GM19395 (cell line): ENCODE measurements around the gene CDH8.

Source experiments
- ATAC-seq: cut with Tn5 transposase; IDR thresholded peaks from one replicate; pipeline ENCODE4 v1.9.1; 2021; ENCODE audit warnings: mild to moderate bottlenecking, moderate library complexity; ENCODE audit not compliant: unreplicated experiment

Gene CDH8

GRCh38 chr16:62036101-62036801 is at the start of gene CDH8:
CDH8 (minus strand) TSS chr16:62036438; CDS start chr16:62021403, 15,035 bp downstream.
- no peak for ATAC-seq

GRCh38 chr16:62079236-62079635 is 43.0 kb upstream of the CDH8 start:
- ATAC-seq = no peak

GRCh38 chr16:62077998-62078397 is 41.8 kb upstream of the CDH8 start:
- no peak for ATAC-seq

- ATAC-seq = no peak
These were observed 40.6 kb upstream of the CDH8 start for GRCh38 chr16:62076886-62077285.

GRCh38 chr16:62068747-62069146 is 32.5 kb upstream of the CDH8 start:
- ATAC-seq = no peak

- no peak for ATAC-seq
These were observed 31.7 kb upstream of the CDH8 start for GRCh38 chr16:62067981-62068380.

- ATAC-seq = no peak
These were observed 30.9 kb upstream of the CDH8 start for GRCh38 chr16:62067182-62067581.

- ATAC-seq = no peak
These were observed 30.5 kb upstream of the CDH8 start for GRCh38 chr16:62066747-62067146.

GRCh38 chr16:62064173-62064572 is 27.9 kb upstream of the CDH8 start:
- no peak for ATAC-seq

- ATAC-seq = no peak
These were observed 23.9 kb upstream of the CDH8 start for GRCh38 chr16:62060089-62060488.

- no peak for ATAC-seq
These were observed 23.3 kb upstream of the CDH8 start for GRCh38 chr16:62059527-62059926.

GRCh38 chr16:62058412-62058811 is 22.2 kb upstream of the CDH8 start:
- no peak for ATAC-seq

GRCh38 chr16:62051942-62052341 is 15.7 kb upstream of the CDH8 start:
- ATAC-seq = no peak

- no peak for ATAC-seq
These were observed 14.6 kb upstream of the CDH8 start for GRCh38 chr16:62050793-62051192.

GRCh38 chr16:62046801-62047200 is 10.6 kb upstream of the CDH8 start:
- ATAC-seq = no peak

GRCh38 chr16:62041401-62041800 is 5.2 kb upstream of the CDH8 start:
- ATAC-seq = no peak

- no peak for ATAC-seq
These were observed 2.4 kb upstream of the CDH8 start for GRCh38 chr16:62038646-62039045.

- no peak for ATAC-seq
These were observed 2.0 kb upstream of the CDH8 start for GRCh38 chr16:62038225-62038624.

GRCh38 chr16:62036802-62037135 is 531 bp upstream of the CDH8 start:
- no peak for ATAC-seq

GRCh38 chr16:62035115-62036092 is 834 bp downstream of the CDH8 start:
- no peak for ATAC-seq

GRCh38 chr16:62034231-62035114 is 1.8 kb downstream of the CDH8 start:
- ATAC-seq = no peak
